Retina (tissue), 1 donor: Measurements from ENCODE around the gene CIDEB.
"Not testable (repeated sequence)": the region's sequence is repeated elsewhere in the genome, so short reads cannot be mapped to it uniquely, and the experiment has no call there.

Source experiments
- DNase-seq: peaks from one replicate; pipeline ENCODE4 v3.0.0-alpha.2; 2016

The CIDEB gene

GRCh38 chr14:24307575-24308341, at the start of gene CIDEB:
Gene CIDEB (minus strand): TSS chr14:24307977. CDS start chr14:24307858, 119 bp downstream.
- peak; percentile 73 for DNase-seq

- DNase-seq = no peak
Observed at GRCh38 chr14:24356208-24356607, 48.4 kb upstream of the CIDEB start.

GRCh38 chr14:24355009-24355408, 47.2 kb upstream of the CIDEB start:
- DNase-seq = no peak

GRCh38 chr14:24354482-24354825, 46.7 kb upstream of the CIDEB start:
- not testable (repeated sequence) for DNase-seq

- DNase-seq = no peak
Observed at GRCh38 chr14:24353559-24354481, 46.0 kb upstream of the CIDEB start.

GRCh38 chr14:24351517-24351916, 43.7 kb upstream of the CIDEB start:
- DNase-seq = no peak

GRCh38 chr14:24349742-24350141, 42.0 kb upstream of the CIDEB start:
- no peak for DNase-seq

- DNase-seq = no peak
Observed at GRCh38 chr14:24348186-24348585, 40.4 kb upstream of the CIDEB start.

GRCh38 chr14:24347134-24347533, 39.4 kb upstream of the CIDEB start:
- DNase-seq = no peak

GRCh38 chr14:24343795-24344660, 36.3 kb upstream of the CIDEB start:
- DNase-seq = no peak

GRCh38 chr14:24342889-24343288, 35.1 kb upstream of the CIDEB start:
- no peak for DNase-seq

- no peak for DNase-seq
Observed at GRCh38 chr14:24340606-24341005, 32.8 kb upstream of the CIDEB start.

- peak; percentile 38 for DNase-seq
Observed at GRCh38 chr14:24339284-24340151, 31.7 kb upstream of the CIDEB start, which contains the start of gene RIPK3. Gene RIPK3 (minus strand): TSS chr14:24339991. CDS start chr14:24339826, 165 bp downstream.

- DNase-seq = no peak
Observed at GRCh38 chr14:24338843-24339242, 31.1 kb upstream of the CIDEB start.

- no peak for DNase-seq
Observed at GRCh38 chr14:24337824-24338175, 30.0 kb upstream of the CIDEB start.

- DNase-seq = no peak
Observed at GRCh38 chr14:24337144-24337823, 29.5 kb upstream of the CIDEB start.

GRCh38 chr14:24335461-24336171, 27.8 kb upstream of the CIDEB start:
- no peak for DNase-seq

- peak; percentile 63 for DNase-seq
Observed at GRCh38 chr14:24334431-24335291, 26.9 kb upstream of the CIDEB start, which contains the start of gene ADCY4. Gene ADCY4 (minus strand): TSS chr14:24335071. CDS start chr14:24334652, 419 bp downstream.

- DNase-seq = peak; percentile 85
Observed at GRCh38 chr14:24332268-24332993, 24.7 kb upstream of the CIDEB start.
